Smooth muscle cell of the umbilical artery (primary cell): ENCODE data around the gene OR52J3. TPM values are rescaled to one million over a fixed set of nuclear protein-coding genes. Genes with fewer than 3 reads are reported as not detected.

Experiments used
- total RNA-seq: library from RNA; depleted of rRNA; stranded (reverse); fragments of >200 nt; gene quantifications from 2 replicates; pipeline ENCODE4 v1.2.3, GENCODE V29; 2014

Gene OR52J3
- total RNA-seq, result 0.30 TPM in 1 of 2 replicates, not detected in the other

GRCh38 chr11:5046226-5046625 lies at the start of gene OR52J3:
OR52J3 (plus strand) TSS chr11:5046526; CDS start chr11:5046526, 0 bp downstream.

GRCh38 chr11:5059391-5059790 lies 13.1 kb downstream of the OR52J3 start, which contains the start of gene OR52E2:
OR52E2 (minus strand) TSS chr11:5059627; CDS start chr11:5059627, 0 bp downstream.

GRCh38 chr11:5069272-5069671 lies 22.9 kb downstream of the OR52J3 start, which contains the start of gene OR52E1:
OR52E1 (plus strand) TSS chr11:5069572.

Other genes with a start within 250 kb of the OR52J3 start
- gene OR52R1, start 242.1 kb upstream of the OR52J3 start, total RNA-seq, result not detected in 2 replicates
- gene OR51F2, start 225.2 kb upstream of the OR52J3 start, total RNA-seq, result not detected in 2 replicates
- not detected in 2 replicates for gene OR51S1, start 197.3 kb upstream of the OR52J3 start, total RNA-seq
- gene OR51T1, start 164.6 kb upstream of the OR52J3 start, total RNA-seq, result not detected in 2 replicates
- not detected in 2 replicates for gene OR51A7, start 142.7 kb upstream of the OR52J3 start, total RNA-seq
- gene OR51G2, start 127.2 kb upstream of the OR52J3 start, total RNA-seq, result not detected in 2 replicates
- not detected in 2 replicates for gene OR51G1, start 122.2 kb upstream of the OR52J3 start, total RNA-seq
- gene OR51A4, start 98.9 kb upstream of the OR52J3 start, total RNA-seq, result not detected in 2 replicates
- not detected in 2 replicates for gene OR51A2, start 90.8 kb upstream of the OR52J3 start, total RNA-seq
- gene OR51L1, start 51.7 kb upstream of the OR52J3 start, total RNA-seq, result not detected in 2 replicates
- not detected in 2 replicates for gene OR52E2, start 13.1 kb downstream of the OR52J3 start, total RNA-seq
- not detected in 2 replicates for gene OR52E1, start 23.0 kb downstream of the OR52J3 start, total RNA-seq
- gene OR52A5, start 91.8 kb downstream of the OR52J3 start, total RNA-seq, result not detected in 2 replicates
- not detected in 2 replicates for gene OR52A1, start 108.2 kb downstream of the OR52J3 start, total RNA-seq
- not detected in 2 replicates for gene OR51V1, start 154.2 kb downstream of the OR52J3 start, total RNA-seq
- not detected in 2 replicates for gene HBB, start 180.5 kb downstream of the OR52J3 start, total RNA-seq
- not detected in 2 replicates for gene HBD, start 188.0 kb downstream of the OR52J3 start, total RNA-seq
- 0.37 TPM in 1 of 2 replicates, not detected in the other for gene HBG1, start 203.3 kb downstream of the OR52J3 start, total RNA-seq
- not detected in 2 replicates for gene HBG2, start 208.3 kb downstream of the OR52J3 start, total RNA-seq
- gene HBE1, start 223.4 kb downstream of the OR52J3 start, total RNA-seq, result 0.23 TPM in 1 of 2 replicates, not detected in the other